ENCODE measurements around the gene PDIA5.
A peak's percentile ranks its signal among the peaks of the same experiment; 100 is the strongest.

Gene PDIA5

GRCh38 chr3:123188058-123188457 lies 121.2 kb downstream of the PDIA5 start:
- DNase-seq = no peak

GRCh38 chr3:123193448-123194101 lies 126.8 kb downstream of the PDIA5 start:
- no peak for DNase-seq

GRCh38 chr3:123194552-123194951 lies 127.7 kb downstream of the PDIA5 start:
- DNase-seq = no peak

- DNase-seq = no peak
Observed at GRCh38 chr3:123198372-123198771, 131.5 kb downstream of the PDIA5 start.

GRCh38 chr3:123201223-123201556 lies 134.4 kb downstream of the PDIA5 start:
- no peak for DNase-seq

- DNase-seq = peak; percentile 93
Observed at GRCh38 chr3:123201557-123202427, 135.0 kb downstream of the PDIA5 start, which contains the start of gene SEC22A. Gene SEC22A (plus strand): TSS chr3:123201943. CDS start chr3:123209218, 7,275 bp downstream.

- DNase-seq = no peak
Observed at GRCh38 chr3:123202451-123202850, 135.6 kb downstream of the PDIA5 start.

All from effector CD8-positive, alpha-beta T cell (primary cell).